D721Med (cell line): Measurements from ENCODE around the gene PLA2R1.

Source experiments
- DNase-seq: peaks from one replicate; pipeline ENCODE4 v3.0.0; 2011; ENCODE audit warnings: low spot score; ENCODE audit not compliant: insufficient read length
- FAIRE-seq: peaks from 2 replicates; lab custom pipeline; 2011; peaks lifted over from hg19 to GRCh38; lab: Jason Lieb, UNC
- TF ChIP-seq, protein P1 (sequence below): IDR thresholded peaks from 2 replicates; pipeline ENCODE4 v1.5.1; 2012; ENCODE audit warnings: mild to moderate bottlenecking, control low read depth; ENCODE audit not compliant: insufficient read depth; ENCODE audit errors: missing control alignments

PLA2R1 gene

DNA sequence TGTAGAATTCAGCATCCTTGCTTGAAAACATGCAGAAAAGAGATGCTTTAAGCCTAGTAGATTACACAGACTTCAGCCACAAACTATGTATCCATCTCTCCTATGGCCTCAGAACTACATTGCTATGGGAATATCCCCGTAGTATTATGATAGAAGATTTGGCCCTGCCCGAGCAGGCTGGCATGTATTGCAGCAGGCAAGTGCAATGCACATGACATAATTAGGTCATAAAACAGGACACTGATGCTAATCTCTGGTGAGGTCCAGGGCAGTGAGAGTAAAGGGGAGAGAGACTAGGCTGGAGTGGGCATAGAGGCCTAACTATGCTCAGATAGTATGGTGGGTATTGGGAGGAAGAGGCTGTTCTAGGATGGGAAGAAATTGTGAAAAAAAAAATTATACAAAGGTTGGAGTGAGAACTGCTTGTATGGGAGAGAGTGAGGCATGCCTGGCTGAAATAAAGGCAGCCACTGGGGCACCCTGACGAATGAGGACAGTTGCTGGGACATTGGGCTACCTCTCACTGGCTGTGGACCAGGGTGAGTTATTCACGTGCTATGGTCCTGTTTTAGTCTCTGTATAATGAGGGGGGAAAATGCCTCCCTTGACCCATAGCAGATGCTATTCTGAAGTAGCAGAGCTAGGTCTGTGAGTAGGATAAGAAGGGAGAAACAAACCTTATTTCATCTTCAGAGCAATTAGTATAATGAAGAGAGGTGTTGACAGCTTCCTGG, 1.6 kb upstream of the PLA2R1 start:
- no peak for FAIRE-seq
- TF ChIP-seq, protein P1, sequence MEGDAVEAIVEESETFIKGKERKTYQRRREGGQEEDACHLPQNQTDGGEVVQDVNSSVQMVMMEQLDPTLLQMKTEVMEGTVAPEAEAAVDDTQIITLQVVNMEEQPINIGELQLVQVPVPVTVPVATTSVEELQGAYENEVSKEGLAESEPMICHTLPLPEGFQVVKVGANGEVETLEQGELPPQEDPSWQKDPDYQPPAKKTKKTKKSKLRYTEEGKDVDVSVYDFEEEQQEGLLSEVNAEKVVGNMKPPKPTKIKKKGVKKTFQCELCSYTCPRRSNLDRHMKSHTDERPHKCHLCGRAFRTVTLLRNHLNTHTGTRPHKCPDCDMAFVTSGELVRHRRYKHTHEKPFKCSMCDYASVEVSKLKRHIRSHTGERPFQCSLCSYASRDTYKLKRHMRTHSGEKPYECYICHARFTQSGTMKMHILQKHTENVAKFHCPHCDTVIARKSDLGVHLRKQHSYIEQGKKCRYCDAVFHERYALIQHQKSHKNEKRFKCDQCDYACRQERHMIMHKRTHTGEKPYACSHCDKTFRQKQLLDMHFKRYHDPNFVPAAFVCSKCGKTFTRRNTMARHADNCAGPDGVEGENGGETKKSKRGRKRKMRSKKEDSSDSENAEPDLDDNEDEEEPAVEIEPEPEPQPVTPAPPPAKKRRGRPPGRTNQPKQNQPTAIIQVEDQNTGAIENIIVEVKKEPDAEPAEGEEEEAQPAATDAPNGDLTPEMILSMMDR = no peak
- no peak for DNase-seq

DNA sequence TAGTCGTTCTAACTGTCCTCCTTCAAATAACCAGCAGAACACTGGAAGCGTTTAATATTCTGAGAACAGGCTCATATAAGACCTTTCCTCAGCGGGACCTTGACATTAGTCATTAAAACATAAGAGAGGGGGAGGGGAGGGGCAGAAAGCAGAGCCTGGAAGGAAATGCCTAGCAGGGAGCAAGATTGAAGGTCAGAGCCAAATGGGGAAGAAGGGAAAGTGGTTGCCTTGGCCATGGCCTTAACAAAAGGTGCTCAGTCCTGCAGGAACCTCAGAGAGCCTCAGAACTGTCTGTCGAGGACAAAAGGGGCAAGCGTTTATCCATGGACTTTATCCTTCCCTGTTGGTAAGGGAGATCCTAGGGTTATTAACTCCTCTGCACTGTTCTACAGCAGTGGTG, 856 bp upstream of the PLA2R1 start:
- TF ChIP-seq, protein P1 = no peak
- FAIRE-seq (no peak), DNase-seq (no peak)

DNA sequence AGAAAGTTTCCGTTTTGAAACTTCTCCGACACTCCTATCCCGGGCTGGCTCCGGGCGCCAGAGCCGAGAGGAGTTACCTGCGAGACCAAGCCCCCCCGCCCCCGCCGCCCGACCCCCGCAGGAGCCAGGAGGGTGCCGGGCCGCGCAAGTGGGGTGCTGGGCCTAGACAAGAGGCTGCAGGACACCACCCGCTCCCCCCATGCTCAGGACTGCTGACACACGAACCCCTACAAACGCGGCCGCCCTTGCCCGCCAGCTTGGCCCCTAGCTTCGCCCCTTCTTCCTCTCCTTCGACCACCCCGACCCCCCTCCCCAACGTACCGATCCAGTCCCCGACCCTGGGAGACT, 497 bp downstream of the PLA2R1 start:
- DNase-seq (no peak), FAIRE-seq (no peak)
- TF ChIP-seq, protein P1 = no peak

DNA sequence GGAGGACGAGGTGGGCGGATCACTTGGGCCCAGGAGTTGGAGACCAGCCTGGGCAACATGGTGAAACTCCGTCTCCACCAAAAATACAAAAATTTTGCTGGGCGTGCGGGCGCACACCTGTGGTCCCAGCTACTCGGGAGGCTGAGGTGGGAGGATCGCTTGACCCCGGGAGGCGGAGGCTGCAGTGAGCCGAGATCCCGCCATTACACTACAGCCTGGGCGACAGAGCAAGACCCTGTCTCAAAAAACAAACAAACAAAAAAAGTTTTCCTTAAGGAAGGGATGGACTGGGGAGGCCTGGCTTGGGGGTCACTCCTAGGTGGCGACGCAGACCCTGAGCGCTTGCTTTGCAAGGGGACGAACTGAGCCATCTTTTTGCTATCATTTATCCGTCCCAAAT, 882 bp downstream of the PLA2R1 start:
- DNase-seq = no peak
- TF ChIP-seq, protein P1 = no peak
- no peak for FAIRE-seq

DNA sequence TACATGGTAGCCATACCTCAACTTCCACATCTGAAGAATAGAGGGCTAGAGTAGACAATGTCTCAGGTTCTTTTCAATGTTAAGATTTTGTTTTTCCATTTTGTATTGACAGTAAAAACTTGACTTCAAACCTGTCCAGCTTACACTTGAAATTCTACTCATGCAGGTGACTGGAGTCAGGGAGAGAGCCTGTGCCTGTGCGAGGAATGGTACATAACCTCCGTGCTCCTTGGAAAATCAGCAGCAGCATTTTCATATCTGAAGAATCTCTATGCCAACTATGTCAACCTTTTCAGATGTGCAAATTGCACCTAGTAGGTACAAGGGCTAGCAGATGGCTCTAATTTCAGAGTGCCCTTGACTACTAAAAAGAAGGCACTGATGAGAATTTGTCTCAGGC, 2.1 kb downstream of the PLA2R1 start:
- DNase-seq = no peak
- FAIRE-seq = no peak
- TF ChIP-seq, protein P1 = no peak

DNA sequence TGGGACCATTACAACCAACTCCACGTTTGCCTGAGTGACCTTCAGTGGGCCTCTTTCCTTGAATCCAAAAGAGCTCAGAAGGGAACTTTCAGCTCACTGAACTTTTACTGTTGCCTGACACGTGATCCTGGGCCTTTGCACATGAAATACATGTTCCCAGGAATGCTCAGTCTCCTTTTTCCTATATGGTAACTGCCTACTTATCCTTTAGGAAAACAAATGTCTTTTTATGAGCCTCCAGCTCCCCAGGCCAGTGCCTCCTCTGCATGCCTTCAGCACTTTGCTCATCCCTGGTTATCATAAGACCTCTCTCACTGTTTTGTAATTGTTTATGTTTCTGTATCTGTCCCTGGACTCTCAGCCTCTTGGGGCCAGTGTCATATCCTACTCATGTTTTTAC, 5.1 kb downstream of the PLA2R1 start:
- TF ChIP-seq, protein P1 = no peak
- no peak for FAIRE-seq

DNA sequence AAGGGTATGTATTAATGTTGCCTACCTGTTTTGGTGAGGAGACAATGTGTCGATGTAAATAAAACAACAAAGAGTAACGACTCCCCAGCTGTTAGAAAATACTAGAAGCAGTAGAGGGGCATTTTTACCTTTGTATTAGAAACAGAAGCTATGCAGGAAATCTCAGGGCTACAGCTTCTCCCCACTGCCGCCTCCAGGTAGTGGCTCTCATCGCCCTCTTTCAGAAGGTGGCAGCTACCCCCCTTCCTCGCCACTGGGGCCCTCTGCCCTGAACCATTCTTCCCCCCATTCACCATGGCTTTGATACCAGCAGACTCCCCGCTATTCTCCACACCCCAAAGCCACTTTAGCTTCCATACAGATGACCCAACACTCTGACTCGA, 6.7 kb downstream of the PLA2R1 start:
- TF ChIP-seq, protein P1 = no peak
- no peak for FAIRE-seq
- DNase-seq = no peak

More for the DNA sequence above, 5.1 kb downstream of the PLA2R1 start:
- DNase-seq = no peak
